Fibroblast of lung (primary cell): ENCODE results near the gene E2F6. TPM values are rescaled to one million over a fixed set of nuclear protein-coding genes. Genes with fewer than 3 reads are reported as not detected.

ENCODE experiments used
- DNase-seq, 2 donors: peaks; one replicate each; pipeline versions ENCODE4 v3.0.0 to v3.0.0-alpha.2; 2010; ENCODE audit warnings: low read depth in 2 of 2
- H2AFZ ChIP-seq: 2 replicates; pipeline ENCODE4 v1.5.1; 2012; ENCODE audit warnings: low read length, control low read depth, inconsistent platforms
- H3K27ac ChIP-seq: 2 replicates; pipeline ENCODE4 v1.5.1; 2011; ENCODE audit warnings: low read length, control low read depth; ENCODE audit not compliant: insufficient read depth
- H3K27me3 ChIP-seq: 2 replicates; pipeline ENCODE4 v1.5.1; 2011; ENCODE audit warnings: mild to moderate bottlenecking, low read length; ENCODE audit not compliant: control insufficient read depth, insufficient read depth
- H3K36me3 ChIP-seq: 2 replicates; pipeline ENCODE4 v1.5.1; 2011; ENCODE audit warnings: low read length; ENCODE audit not compliant: control insufficient read depth, insufficient read depth
- H3K4me1 ChIP-seq: 2 replicates; pipeline ENCODE4 v1.5.1; 2011; ENCODE audit warnings: low read length; ENCODE audit not compliant: control insufficient read depth, insufficient read depth; ENCODE audit errors: extremely low read depth
- H3K4me2 ChIP-seq: 2 replicates; pipeline ENCODE4 v1.5.1; 2011; ENCODE audit warnings: low read length, control low read depth; ENCODE audit not compliant: insufficient read depth; ENCODE audit errors: extremely low read depth
- H3K4me3 ChIP-seq, 4 experiments: fragments of 200-600 bp in 1 of 4; sonication (generic) in 1 of 4; replicated peaks in 1 of 4; 2 replicates each; pipeline ENCODE4 v1.5.1; 2011 to 2016; ENCODE audit warnings: low read length in 4 of 4, low read depth in 3 of 4, mild to moderate bottlenecking in 3 of 4, control low read depth in 2 of 4, inconsistent platforms in 1 of 4, mixed read lengths in 1 of 4; ENCODE audit not compliant: insufficient read depth in 1 of 4; ENCODE audit errors: control extremely low read depth in 1 of 4
- H3K79me2 ChIP-seq: 2 replicates; pipeline ENCODE4 v1.5.1; 2012; ENCODE audit warnings: mild to moderate bottlenecking, low read length, inconsistent platforms; ENCODE audit not compliant: control insufficient read depth, insufficient read depth
- H3K9ac ChIP-seq: 2 replicates; pipeline ENCODE4 v1.5.1; 2011; ENCODE audit warnings: mild to moderate bottlenecking, low read length, control low read depth; ENCODE audit not compliant: insufficient read depth
- H3K9me3 ChIP-seq: 2 replicates; pipeline ENCODE4 v1.5.1; 2012; ENCODE audit warnings: low read depth, low read length; ENCODE audit not compliant: control insufficient read depth, insufficient read depth
- H4K20me1 ChIP-seq: 2 replicates; pipeline ENCODE4 v1.5.1; 2011; ENCODE audit warnings: low read length; ENCODE audit not compliant: control insufficient read depth, insufficient read depth; ENCODE audit errors: extremely low read depth
- EZH2 ChIP-seq: IDR thresholded peaks from 2 replicates; pipeline ENCODE4 v1.5.1; 2012; ENCODE audit warnings: low read length, control low read depth, mild to moderate bottlenecking; ENCODE audit errors: missing control alignments
- polyA plus RNA-seq, 2 donors: library from polyadenylated mRNA; depleted of rRNA in 1 of 2; stranded (reverse) in 1 of 2; unstranded in 1 of 2; fragments of >200 nt; gene quantifications; 2 replicates each; pipeline ENCODE4 v1.2.1, GENCODE V29; 2011 to 2012; ENCODE audit warnings: missing spikeins in 1 of 2
- total RNA-seq: library from RNA; depleted of rRNA; stranded (reverse); fragments of >200 nt; gene quantifications from 2 replicates; pipeline ENCODE4 v1.2.1, GENCODE V29; 2014
- TF ChIP-seq, protein P1 (sequence below), 2 donors: IDR thresholded peaks in 1 of 2; conservative IDR thresholded peaks in 1 of 2; 1 replicate in 1 of 2; 2 replicates in 1 of 2; pipeline ENCODE4 v1.5.1; 2011 to 2012; ENCODE audit warnings: low read length in 2 of 2, control low read depth in 1 of 2, inconsistent platforms in 1 of 2, low read depth in 1 of 2, mild to moderate bottlenecking in 1 of 2

E2F6 gene
- total and polyA plus RNA-seq, 2 donors (not counting 1 experiment from before 2014, with no cell fraction given): 10.2 to 13.0 TPM

DNA sequence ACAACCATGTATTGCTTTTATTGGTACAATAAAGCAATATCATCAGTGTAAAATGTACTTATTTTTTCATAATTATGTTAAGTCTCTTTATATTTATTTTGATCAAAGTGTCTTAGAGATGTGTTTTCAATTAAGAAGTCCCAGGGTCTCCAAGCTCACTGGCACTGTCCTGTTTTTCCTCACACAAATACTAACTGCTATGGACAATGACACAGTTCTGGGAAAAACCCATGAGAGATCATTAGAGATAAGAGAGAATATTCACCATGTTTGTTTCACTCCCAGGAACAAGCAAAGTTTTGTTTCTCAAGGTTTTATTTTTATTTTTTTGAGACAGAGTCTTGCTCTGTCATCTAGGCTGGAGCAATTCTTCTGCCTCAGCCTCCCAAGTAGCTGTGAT, 38.7 kb downstream of the E2F6 start:
- TF ChIP-seq, protein P1, sequence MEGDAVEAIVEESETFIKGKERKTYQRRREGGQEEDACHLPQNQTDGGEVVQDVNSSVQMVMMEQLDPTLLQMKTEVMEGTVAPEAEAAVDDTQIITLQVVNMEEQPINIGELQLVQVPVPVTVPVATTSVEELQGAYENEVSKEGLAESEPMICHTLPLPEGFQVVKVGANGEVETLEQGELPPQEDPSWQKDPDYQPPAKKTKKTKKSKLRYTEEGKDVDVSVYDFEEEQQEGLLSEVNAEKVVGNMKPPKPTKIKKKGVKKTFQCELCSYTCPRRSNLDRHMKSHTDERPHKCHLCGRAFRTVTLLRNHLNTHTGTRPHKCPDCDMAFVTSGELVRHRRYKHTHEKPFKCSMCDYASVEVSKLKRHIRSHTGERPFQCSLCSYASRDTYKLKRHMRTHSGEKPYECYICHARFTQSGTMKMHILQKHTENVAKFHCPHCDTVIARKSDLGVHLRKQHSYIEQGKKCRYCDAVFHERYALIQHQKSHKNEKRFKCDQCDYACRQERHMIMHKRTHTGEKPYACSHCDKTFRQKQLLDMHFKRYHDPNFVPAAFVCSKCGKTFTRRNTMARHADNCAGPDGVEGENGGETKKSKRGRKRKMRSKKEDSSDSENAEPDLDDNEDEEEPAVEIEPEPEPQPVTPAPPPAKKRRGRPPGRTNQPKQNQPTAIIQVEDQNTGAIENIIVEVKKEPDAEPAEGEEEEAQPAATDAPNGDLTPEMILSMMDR (conservative IDR thresholded peaks at IDR 0.05 in 1 of 2, IDR thresholded peaks at IDR 0.05 in 1 of 2; ENCODE audit: low read depth in 1 of 2, low read length in 2 of 2): no peak
- TF ChIP-seq EZH2: no peak
- H3K4me2 ChIP-seq: no peak overlapping the region
- no peak overlapping the region for H3K4me3 ChIP-seq
- H3K79me2 ChIP-seq: no peaks in the 10 kb centered on the region
- H2AFZ ChIP-seq: no peak overlapping the region
- DNase-seq: no peak
- no peaks in the 10 kb centered on the region for H3K27me3 ChIP-seq
- no peaks in the 10 kb centered on the region for H3K9me3 ChIP-seq
- no peaks in the 10 kb centered on the region for H3K36me3 ChIP-seq
- no peaks in the 10 kb centered on the region for H3K4me1 ChIP-seq
- no peak overlapping the region for H3K27ac ChIP-seq
- no peak overlapping the region for H3K9ac ChIP-seq
- H4K20me1 ChIP-seq: no peaks in the 10 kb centered on the region

GRCh38 chr2:11422901-11423435, 43.0 kb downstream of the E2F6 start:
- TF ChIP-seq, protein P1 (conservative IDR thresholded peaks at IDR 0.05 in 1 of 2, IDR thresholded peaks at IDR 0.05 in 1 of 2; ENCODE audit: low read depth in 1 of 2, low read length in 2 of 2): no peak
- no peak for TF ChIP-seq EZH2
- Histone ChIP-seq H3K9me3 (no peaks in the 10 kb centered on the region), H3K27ac (no peak overlapping the region), H3K4me2 (no peak overlapping the region), H3K79me2 (no peaks in the 10 kb centered on the region), H3K4me1 (no peaks in the 10 kb centered on the region), H3K9ac (no peak overlapping the region), H3K4me3 (no peak overlapping the region), H3K36me3 (no peaks in the 10 kb centered on the region), H4K20me1 (no peaks in the 10 kb centered on the region), H3K27me3 (no peaks in the 10 kb centered on the region), H2AFZ (no peak overlapping the region)
- DNase-seq: no peak

DNA sequence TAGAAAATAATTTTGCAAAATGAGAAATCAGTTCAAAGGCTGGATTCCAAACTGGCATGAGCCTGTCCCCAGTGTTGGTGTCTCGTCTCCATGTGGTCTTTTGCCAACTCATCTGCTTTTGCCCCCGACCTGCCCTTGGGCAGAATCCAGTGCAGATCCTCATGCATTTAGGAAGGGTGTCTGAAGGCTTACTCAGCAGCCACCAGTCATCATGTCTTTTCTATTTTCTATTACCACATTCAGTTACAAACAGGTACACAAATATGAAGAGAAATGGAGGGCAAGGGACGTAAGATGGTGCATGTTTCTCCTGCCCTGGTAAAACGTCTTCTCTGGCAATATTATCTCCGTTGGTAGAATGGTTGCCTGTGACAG, 43.5 kb downstream of the E2F6 start:
- no peak for DNase-seq
- Histone ChIP-seq H3K79me2 (no peaks in the 10 kb centered on the region), H4K20me1 (no peaks in the 10 kb centered on the region), H3K27ac (no peak overlapping the region), H3K9ac (no peak overlapping the region), H3K36me3 (no peaks in the 10 kb centered on the region), H3K4me2 (no peak overlapping the region), H3K27me3 (no peaks in the 10 kb centered on the region), H3K9me3 (no peaks in the 10 kb centered on the region), H3K4me3 (no peak overlapping the region), H2AFZ (no peak overlapping the region), H3K4me1 (no peaks in the 10 kb centered on the region)
- TF ChIP-seq, protein P1 (conservative IDR thresholded peaks at IDR 0.05 in 1 of 2, IDR thresholded peaks at IDR 0.05 in 1 of 2; ENCODE audit: low read depth in 1 of 2, low read length in 2 of 2): no peak
- TF ChIP-seq EZH2: no peak
